ENCODE data around the gene TCEANC.

GRCh38 chrX:13690836-13691235, 37.9 kb downstream of the TCEANC start:
- no peak for TF ChIP-seq GATA2 (IDR thresholded peaks at IDR 0.05; ENCODE audit: low read depth, low read length)
- TF ChIP-seq GATA3 (IDR thresholded peaks at IDR 0.05; ENCODE audit: low read depth, low read length) = no peak
